HCT116 (cell line): ENCODE data around the gene RTL10. TPM values are rescaled to one million over a fixed set of nuclear protein-coding genes. Genes with fewer than 3 reads are reported as not detected.

Source experiments
- ATAC-seq: fragments of 200-7000 bp; cut with Tn5 transposase; 2 replicates; pipeline ENCODE4 v1.9.1; 2020; ENCODE audit warnings: mild to moderate bottlenecking, moderate library complexity
- BruUV-seq: library from RNA; stranded (reverse); fragments of 400-500 nt; replicated peaks from 2 replicates; lab custom pipeline; 2021; lab: Mats Ljungman, UMichigan
- CTCF ChIA-PET: fragments of 300-600 bp; sonication (Branson Sonifier 250); formaldehyde crosslinking; loops from one replicate; lab custom pipeline; 2021; ENCODE audit warnings: antibody characterized with exemption; lab: Charles Lee
- POLR2A ChIA-PET: fragments of 300-600, 350-600 bp; sonication (Branson Sonifier 250); formaldehyde crosslinking; loops from one replicate; lab custom pipeline; 2021; ENCODE audit warnings: antibody characterized with exemption; lab: Charles Lee
- RAD21 ChIA-PET, 2 experiments: fragments of 300-600 bp; sonication (Branson Sonifier 250); formaldehyde crosslinking; loops; one replicate each; lab custom pipeline; 2023; ENCODE audit warnings: low total read pairs in 2 of 2; ENCODE audit not compliant: uncharacterized antibody in 2 of 2, unreplicated experiment in 2 of 2, low non-redundant PET in 1 of 2; lab: Charles Lee
- DNase-seq: peaks from one replicate; pipeline ENCODE4 v3.0.0-alpha.2; 2010; ENCODE audit warnings: low read depth, low spot score
- H2AFZ ChIP-seq: fragments of 200-600 bp; shearing (Covaris generic), sonication (generic); 2 replicates; pipeline ENCODE4 v1.6.1; 2017; ENCODE audit warnings: low read depth, mixed run types, mixed read lengths, antibody characterized with exemption, low read length; ENCODE audit not compliant: poor library complexity, severe bottlenecking
- H3K27ac ChIP-seq: 2 replicates; pipeline ENCODE4 v1.5.1; 2012; ENCODE audit warnings: low read depth, low read length
- H3K27me3 ChIP-seq: fragments of 200-600 bp; sonication (generic); 2 replicates; pipeline ENCODE4 v1.6.1; 2016; ENCODE audit warnings: mixed run types, low read length, mixed read lengths; ENCODE audit not compliant: insufficient read depth
- H3K36me3 ChIP-seq, 2 experiments: fragments of 200-500 bp in 1 of 2; fragments of 200-600 bp in 1 of 2; sonication (Bioruptor generic) in 1 of 2; sonication (generic) in 1 of 2; 2 replicates each; pipeline versions ENCODE4 v1.5.1 to v1.6.1; 2014 to 2016; ENCODE audit warnings: low read length in 2 of 2, inconsistent platforms in 1 of 2, mixed read lengths in 1 of 2, mixed run types in 1 of 2; ENCODE audit not compliant: insufficient read depth in 2 of 2, control insufficient read depth in 1 of 2
- H3K4me1 ChIP-seq, 2 experiments: fragments of 200-600 bp in 1 of 2; sonication (generic) in 1 of 2; 2 replicates each; pipeline versions ENCODE4 v1.5.1 to v1.6.1; 2012 to 2017; ENCODE audit warnings: low read length in 2 of 2, inconsistent platforms in 1 of 2, mild to moderate bottlenecking in 1 of 2, mixed read lengths in 1 of 2, mixed run types in 1 of 2, moderate library complexity in 1 of 2; ENCODE audit not compliant: insufficient read depth in 2 of 2, control insufficient read depth in 1 of 2
- H3K4me2 ChIP-seq: fragments of 200-600 bp; sonication (generic); 2 replicates; pipeline ENCODE4 v1.6.1; 2017; ENCODE audit warnings: mixed run types, low read length, mixed read lengths
- H3K4me3 ChIP-seq, 2 experiments: fragments of 200-600 bp in 1 of 2; sonication (generic) in 1 of 2; replicated peaks in 1 of 2; 2 replicates each; pipeline ENCODE4 v1.5.1; 2011 to 2016; ENCODE audit warnings: low read length in 2 of 2, control low read depth in 1 of 2, low read depth in 1 of 2, mild to moderate bottlenecking in 1 of 2, mixed read lengths in 1 of 2, mixed run types in 1 of 2
- H3K79me2 ChIP-seq: fragments of 200-600 bp; sonication (generic); 2 replicates; pipeline ENCODE4 v1.6.1; 2017; ENCODE audit warnings: mild to moderate bottlenecking, mixed run types, low read length, moderate library complexity, mixed read lengths; ENCODE audit not compliant: insufficient read depth
- H3K9ac ChIP-seq: fragments of 200-600 bp; sonication (generic); 2 replicates; pipeline ENCODE4 v1.6.1; 2016; ENCODE audit warnings: low read length, mixed read lengths
- H3K9me2 ChIP-seq: fragments of 200-600 bp; sonication (generic), shearing (Covaris generic); 2 replicates; pipeline ENCODE4 v1.6.1; 2017; ENCODE audit warnings: mixed run types, mild to moderate bottlenecking, moderate library complexity; ENCODE audit not compliant: insufficient read depth
- H3K9me3 ChIP-seq, 2 experiments: fragments of 200-500 bp in 1 of 2; fragments of 200-600 bp in 1 of 2; sonication (Bioruptor generic) in 1 of 2; sonication (generic) in 1 of 2; 2 replicates each; pipeline ENCODE4 v1.6.1; 2014 to 2017; ENCODE audit warnings: low read length in 2 of 2, mixed read lengths in 2 of 2, inconsistent platforms in 1 of 2, low read depth in 1 of 2, mild to moderate bottlenecking in 1 of 2, mixed run types in 1 of 2, moderate library complexity in 1 of 2; ENCODE audit not compliant: control insufficient read depth in 1 of 2, insufficient read depth in 1 of 2
- H4K20me1 ChIP-seq: fragments of 200-600 bp; sonication (generic), shearing (Covaris generic); 2 replicates; pipeline ENCODE4 v1.6.1; 2017; ENCODE audit warnings: mixed run types, mild to moderate bottlenecking, moderate library complexity; ENCODE audit not compliant: insufficient read depth
- EGR1 ChIP-seq: IDR thresholded peaks from 2 replicates; pipeline ENCODE4 v1.6.1; 2012; ENCODE audit warnings: low read depth
- EZH2 ChIP-seq: fragments of 200-600 bp; sonication (generic); IDR thresholded peaks from 2 replicates; pipeline ENCODE4 v1.6.1; 2017; ENCODE audit warnings: antibody characterized with exemption, mixed run types
- POLR2AphosphoS5 ChIP-seq: IDR thresholded peaks from 2 replicates; pipeline ENCODE4 v1.6.1; 2011; ENCODE audit warnings: mild to moderate bottlenecking, low read depth, low read length, moderate library complexity
- SP1 ChIP-seq: IDR thresholded peaks from 2 replicates; pipeline ENCODE4 v1.6.1; 2012; ENCODE audit warnings: low read depth
- SRF ChIP-seq: IDR thresholded peaks from 2 replicates; pipeline ENCODE4 v1.6.1; 2012; ENCODE audit warnings: low read depth
- YY1 ChIP-seq: IDR thresholded peaks from 2 replicates; pipeline ENCODE4 v1.6.1; 2011; ENCODE audit warnings: low read length, low read depth, moderate library complexity, mild to moderate bottlenecking; ENCODE audit not compliant: insufficient replicate concordance; ENCODE audit errors: extremely low read depth
- intact Hi-C: fragments of 100-400 bp; cut with micrococcal nuclease; formaldehyde crosslinking; loops from 2 replicates; pipeline ENCODE4 v1.10.0; 2022
- total RNA-seq: library from RNA; stranded (reverse); gene quantifications from one replicate; pipeline ENCODE4 v1.2.1, GENCODE V29; 2021; ENCODE audit not compliant: unreplicated experiment
- TF ChIP-seq, protein P1 (sequence below): IDR thresholded peaks from 2 replicates; pipeline ENCODE4 v1.6.1; 2011; ENCODE audit warnings: mild to moderate bottlenecking, low read length, moderate library complexity; ENCODE audit not compliant: insufficient replicate concordance; ENCODE audit errors: extremely low read depth
- TF ChIP-seq, protein P2 (sequence below): IDR thresholded peaks from 2 replicates; pipeline ENCODE4 v1.6.1; 2012

Gene RTL10
- total RNA-seq, 1 experiment from 2014 or later: 24.6 TPM

GRCh38 chr22:19810381-19811201 is 44.1 kb downstream of the RTL10 start:
- no peaks in the 10 kb centered on the region for H3K9me2 ChIP-seq
- H3K79me2 ChIP-seq: no peaks in the 10 kb centered on the region
- ChIA-PET RAD21 (no interaction called here), POLR2A (no interaction called here), CTCF (no interaction called here)
- H2AFZ ChIP-seq: no peak overlapping the region
- ATAC-seq (no peak), DNase-seq (no peak)
- H3K4me3 ChIP-seq: no peak overlapping the region
- BruUV-seq: no TSS peak
- H3K9ac ChIP-seq: no peak overlapping the region
- TF ChIP-seq EZH2 (no peak), POLR2AphosphoS5 (no peak), SRF (no peak), EGR1 (no peak), SP1 (no peak), YY1 (no peak)
- TF ChIP-seq, protein P1, sequence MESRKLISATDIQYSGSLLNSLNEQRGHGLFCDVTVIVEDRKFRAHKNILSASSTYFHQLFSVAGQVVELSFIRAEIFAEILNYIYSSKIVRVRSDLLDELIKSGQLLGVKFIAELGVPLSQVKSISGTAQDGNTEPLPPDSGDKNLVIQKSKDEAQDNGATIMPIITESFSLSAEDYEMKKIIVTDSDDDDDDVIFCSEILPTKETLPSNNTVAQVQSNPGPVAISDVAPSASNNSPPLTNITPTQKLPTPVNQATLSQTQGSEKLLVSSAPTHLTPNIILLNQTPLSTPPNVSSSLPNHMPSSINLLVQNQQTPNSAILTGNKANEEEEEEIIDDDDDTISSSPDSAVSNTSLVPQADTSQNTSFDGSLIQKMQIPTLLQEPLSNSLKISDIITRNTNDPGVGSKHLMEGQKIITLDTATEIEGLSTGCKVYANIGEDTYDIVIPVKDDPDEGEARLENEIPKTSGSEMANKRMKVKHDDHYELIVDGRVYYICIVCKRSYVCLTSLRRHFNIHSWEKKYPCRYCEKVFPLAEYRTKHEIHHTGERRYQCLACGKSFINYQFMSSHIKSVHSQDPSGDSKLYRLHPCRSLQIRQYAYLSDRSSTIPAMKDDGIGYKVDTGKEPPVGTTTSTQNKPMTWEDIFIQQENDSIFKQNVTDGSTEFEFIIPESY: no peak
- TF ChIP-seq, protein P2, sequence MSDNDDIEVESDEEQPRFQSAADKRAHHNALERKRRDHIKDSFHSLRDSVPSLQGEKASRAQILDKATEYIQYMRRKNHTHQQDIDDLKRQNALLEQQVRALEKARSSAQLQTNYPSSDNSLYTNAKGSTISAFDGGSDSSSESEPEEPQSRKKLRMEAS: no peak
- no peaks in the 10 kb centered on the region for H4K20me1 ChIP-seq
- intact Hi-C loops: no loop called here
- H3K27me3 ChIP-seq: no peaks in the 10 kb centered on the region
- no peaks in the 10 kb centered on the region for H3K36me3 ChIP-seq
- no peaks in the 10 kb centered on the region for H3K9me3 ChIP-seq
- no peak overlapping the region for H3K4me2 ChIP-seq
- peaks cover 16 to 20% of the 10 kb centered on the region in 2 experiments for H3K4me1 ChIP-seq
- no peak overlapping the region for H3K27ac ChIP-seq
